B cell (primary cell): ENCODE data around the gene RAD51B. TPM values are rescaled to one million over a fixed set of nuclear protein-coding genes. Genes with fewer than 3 reads are reported as not detected.

Source experiments
- ATAC-seq: fragments of 200-7000 bp; cut with Tn5 transposase; one replicate; pipeline ENCODE4 v1.10.0; 2021; ENCODE audit warnings: low read depth, mild to moderate bottlenecking, moderate number of reproducible peaks, moderate library complexity
- CTCF ChIA-PET: fragments of 350-600 bp; sonication (Branson Sonifier 250); formaldehyde crosslinking; loops from one replicate; lab custom pipeline; 2021; ENCODE audit warnings: antibody characterized with exemption, inconsistent platforms; lab: Charles Lee
- POLR2A ChIA-PET: fragments of 350-600 bp; sonication (Branson Sonifier 250); formaldehyde crosslinking; loops from one replicate; lab custom pipeline; 2021; ENCODE audit warnings: antibody characterized with exemption; lab: Charles Lee
- DNase-seq: peaks from one replicate; pipeline ENCODE4 v3.0.0; 2013
- H2AFZ ChIP-seq: 2 replicates; pipeline ENCODE4 v1.6.1; 2012; ENCODE audit warnings: mild to moderate bottlenecking, low read depth, low read length; ENCODE audit not compliant: insufficient read depth, poor library complexity, severe bottlenecking
- H3K27ac ChIP-seq, 2 donors: 1 replicate in 1 of 2; 2 replicates in 1 of 2; pipeline ENCODE4 v1.5.1; 2012 to 2013; ENCODE audit warnings: low read length in 2 of 2, mild to moderate bottlenecking in 2 of 2, moderate library complexity in 1 of 2
- H3K27me3 ChIP-seq, 4 experiments: fragments of 200-600 bp in 1 of 4; sonication (generic) in 1 of 4; replicated peaks in 1 of 4; 1 replicate in 2 of 4; 2 replicates in 2 of 4; pipeline versions ENCODE4 v1.6.1 to v1.7.0; 2013 to 2016; ENCODE audit warnings: low read length in 3 of 4, mild to moderate bottlenecking in 2 of 4, mixed read lengths in 1 of 4, moderate library complexity in 1 of 4; ENCODE audit not compliant: insufficient read depth in 4 of 4, control insufficient read depth in 3 of 4; ENCODE audit errors: control extremely low read depth in 1 of 4
- H3K36me3 ChIP-seq, 2 experiments: replicated peaks in 1 of 2; 1 replicate in 1 of 2; 2 replicates in 1 of 2; pipeline versions ENCODE4 v1.6.1 to v1.7.1; 2013; ENCODE audit warnings: low read length in 1 of 2; ENCODE audit not compliant: insufficient read depth in 2 of 2, control insufficient read depth in 1 of 2; ENCODE audit errors: control extremely low read depth in 1 of 2, extremely low read depth in 1 of 2
- H3K4me1 ChIP-seq, 2 donors: fragments of 200-600 bp in 1 of 2; sonication (generic) in 1 of 2; 1 replicate in 1 of 2; 2 replicates in 1 of 2; pipeline versions ENCODE4 v1.5.1 to v1.6.1; 2013 to 2017; ENCODE audit warnings: low read length in 2 of 2; ENCODE audit not compliant: control insufficient read depth in 2 of 2, insufficient read depth in 2 of 2
- H3K4me2 ChIP-seq: replicated peaks from 2 replicates; pipeline ENCODE3; 2012; ENCODE audit warnings: mild to moderate bottlenecking, low read depth, low read length; ENCODE audit not compliant: poor library complexity, severe bottlenecking
- H3K4me3 ChIP-seq, 5 experiments: fragments of 200-600 bp in 1 of 5; sonication (generic) in 1 of 5; 1 replicate in 3 of 5; 2 replicates in 2 of 5; pipeline versions ENCODE4 v1.5.1 to v1.7.0; 2011 to 2016; ENCODE audit warnings: low read length in 4 of 5, mild to moderate bottlenecking in 4 of 5, low read depth in 2 of 5, control low read depth in 1 of 5, moderate library complexity in 1 of 5; ENCODE audit not compliant: insufficient read depth in 1 of 5; ENCODE audit errors: control extremely low read depth in 1 of 5, extremely low read depth in 1 of 5
- H3K79me2 ChIP-seq: fragments of 200-600 bp; sonication (generic); one replicate; pipeline ENCODE4 v1.6.0; 2016; ENCODE audit warnings: low read length; ENCODE audit not compliant: control insufficient read depth, insufficient read depth
- H3K9ac ChIP-seq: fragments of 200-600 bp; sonication (generic); 2 replicates; pipeline ENCODE4 v1.6.1; 2017; ENCODE audit warnings: mild to moderate bottlenecking, low read length, moderate library complexity
- H3K9me3 ChIP-seq, 3 donors: one replicate each; pipeline versions ENCODE4 v1.6.1 to v1.7.1; 2013; ENCODE audit warnings: low read length in 2 of 3; ENCODE audit not compliant: control insufficient read depth in 2 of 3, insufficient read depth in 1 of 3; ENCODE audit errors: control extremely low read depth in 1 of 3
- H4K20me1 ChIP-seq: 2 replicates; pipeline ENCODE4 v1.6.0; 2012; ENCODE audit warnings: mild to moderate bottlenecking, low read length; ENCODE audit not compliant: insufficient read depth, control insufficient read depth, poor library complexity, severe bottlenecking
- H3K27ac Mint-ChIP-seq: one replicate; pipeline ENCODE4 v1.8.0; 2021; ENCODE audit warnings: mixed read lengths
- H3K27me3 Mint-ChIP-seq: one replicate; pipeline ENCODE4 v1.8.0; 2021; ENCODE audit warnings: mixed read lengths
- H3K4me1 Mint-ChIP-seq: one replicate; pipeline ENCODE4 v1.8.0; 2021; ENCODE audit warnings: mixed read lengths
- H3K4me3 Mint-ChIP-seq: one replicate; pipeline ENCODE4 v1.8.0; 2021; ENCODE audit warnings: mixed read lengths
- H3K9me3 Mint-ChIP-seq: one replicate; pipeline ENCODE4 v1.8.0; 2022; ENCODE audit warnings: mixed read lengths; ENCODE audit not compliant: insufficient read depth
- EZH2 ChIP-seq: IDR thresholded peaks from 2 replicates; pipeline ENCODE4 v1.6.1; 2012; ENCODE audit warnings: borderline replicate concordance, low read depth, mild to moderate bottlenecking, moderate library complexity, low read length; ENCODE audit not compliant: insufficient read depth, poor library complexity, severe bottlenecking
- WGBS: methylation state at CpG from one replicate; pipeline ENCODE4 v1.1.5; 2013; ENCODE audit warnings: missing lambda C conversion rate; ENCODE audit not compliant: insufficient coverage; 5-methylcytosine and 5-hydroxymethylcytosine counted together
- intact Hi-C: fragments of 100-400 bp; cut with micrococcal nuclease; formaldehyde crosslinking; loops from one replicate; pipeline ENCODE4 v1.10.0; 2022
- polyA plus RNA-seq: library from polyadenylated mRNA; depleted of rRNA; stranded (reverse); fragments of >200 nt; gene quantifications from 2 replicates; pipeline ENCODE4 v1.2.3, GENCODE V29; 2012
- total RNA-seq, 2 donors: library from RNA; stranded (reverse); fragments of 120-200 nt in 1 of 2; gene quantifications; 1 replicate in 1 of 2; 2 replicates in 1 of 2; pipeline versions ENCODE4 v1.2.3 to v1.2.4, GENCODE V29; 2013 to 2022
- TF ChIP-seq, protein P1 (sequence below): fragments of 200-600 bp; IDR thresholded peaks from one replicate; pipeline ENCODE4 v1.8.0; 2022; ENCODE audit warnings: antibody characterized with exemption, mild to moderate bottlenecking

The RAD51B gene
- total and polyA plus RNA-seq, 2 donors (not counting 1 experiment from before 2014, with no cell fraction given) = 6.5 to 60.6 TPM

DNA sequence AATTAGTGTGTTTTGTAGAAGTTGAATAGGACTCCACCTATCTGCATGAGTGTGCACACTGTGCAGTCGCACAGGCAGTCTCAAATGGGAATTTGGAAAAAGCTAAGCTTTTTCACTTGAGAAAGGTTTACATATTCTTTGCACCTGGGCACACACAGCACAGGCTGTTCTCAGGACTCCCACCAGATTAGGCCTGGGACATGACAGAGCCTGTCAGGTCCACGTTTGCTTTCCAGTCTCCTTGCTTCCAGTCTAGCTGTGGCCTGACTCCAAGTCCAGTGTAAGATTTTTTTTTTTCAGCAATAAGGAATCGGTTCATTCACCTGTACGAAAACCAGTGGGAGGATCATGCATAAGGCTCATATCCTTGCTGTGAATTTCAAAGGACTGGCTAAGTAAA, 792.0 kb downstream of the RAD51B start:
- Histone ChIP-seq H4K20me1 (no peaks in the 10 kb centered on the region), H3K9me3 (peaks cover under 1 to 23% (median 21%) of the 10 kb centered on the region in 3 donors), H3K36me3 (no peaks in the 10 kb centered on the region), H3K27me3 (no peaks in the 10 kb centered on the region), H3K4me2 (no peak overlapping the region), H3K79me2 (no peaks in the 10 kb centered on the region), H3K27ac (no peak overlapping the region), H2AFZ (no peak overlapping the region), H3K9ac (no peak overlapping the region), H3K4me3 (no peak overlapping the region), H3K4me1 (peaks cover 17 to 21% of the 10 kb centered on the region in 2 donors)
- TF ChIP-seq EZH2 = no peak
- TF ChIP-seq, protein P1, sequence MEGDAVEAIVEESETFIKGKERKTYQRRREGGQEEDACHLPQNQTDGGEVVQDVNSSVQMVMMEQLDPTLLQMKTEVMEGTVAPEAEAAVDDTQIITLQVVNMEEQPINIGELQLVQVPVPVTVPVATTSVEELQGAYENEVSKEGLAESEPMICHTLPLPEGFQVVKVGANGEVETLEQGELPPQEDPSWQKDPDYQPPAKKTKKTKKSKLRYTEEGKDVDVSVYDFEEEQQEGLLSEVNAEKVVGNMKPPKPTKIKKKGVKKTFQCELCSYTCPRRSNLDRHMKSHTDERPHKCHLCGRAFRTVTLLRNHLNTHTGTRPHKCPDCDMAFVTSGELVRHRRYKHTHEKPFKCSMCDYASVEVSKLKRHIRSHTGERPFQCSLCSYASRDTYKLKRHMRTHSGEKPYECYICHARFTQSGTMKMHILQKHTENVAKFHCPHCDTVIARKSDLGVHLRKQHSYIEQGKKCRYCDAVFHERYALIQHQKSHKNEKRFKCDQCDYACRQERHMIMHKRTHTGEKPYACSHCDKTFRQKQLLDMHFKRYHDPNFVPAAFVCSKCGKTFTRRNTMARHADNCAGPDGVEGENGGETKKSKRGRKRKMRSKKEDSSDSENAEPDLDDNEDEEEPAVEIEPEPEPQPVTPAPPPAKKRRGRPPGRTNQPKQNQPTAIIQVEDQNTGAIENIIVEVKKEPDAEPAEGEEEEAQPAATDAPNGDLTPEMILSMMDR = no peak
- WGBS = 100% methylated on average over 1 of the region's 4 CpGs
- Mint-ChIP-seq H3K27ac (no peak overlapping the region), H3K9me3 (peaks cover 10% of the 10 kb centered on the region), H3K4me3 (no peak overlapping the region), H3K27me3 (no peaks in the 10 kb centered on the region), H3K4me1 (peaks cover 1% of the 10 kb centered on the region)
- ATAC-seq = no peak
- ChIA-PET POLR2A (no interaction called here), CTCF (interaction anchor here (0.6 to 1.3 kb wide), 3 partner anchors 10 to 127 kb away, joined by 3 to 4 read pairs (median 3); no protein-coding TSS in a partner anchor)
- no peak for DNase-seq
- intact Hi-C loops = no loop called here

DNA sequence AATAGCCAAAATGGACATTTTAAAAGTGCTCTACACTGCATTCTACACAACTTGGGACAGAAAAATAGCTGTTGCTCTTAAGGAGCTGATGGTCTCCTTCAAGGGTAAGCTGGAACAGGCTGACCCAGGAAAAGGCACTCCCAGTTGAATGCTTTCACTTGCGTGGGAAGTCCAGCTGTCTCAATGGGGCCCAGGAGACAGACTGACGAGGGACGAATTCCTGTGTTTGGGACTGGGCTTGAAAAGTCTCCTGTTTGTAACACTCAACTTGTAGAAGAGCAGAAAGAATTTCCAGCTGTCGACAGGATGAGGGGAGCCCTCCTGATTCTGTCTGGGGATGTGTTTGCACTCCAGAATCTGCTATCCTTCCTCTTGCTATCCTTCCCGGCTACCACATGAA, 792.5 kb downstream of the RAD51B start:
- Histone ChIP-seq H3K9me3 (peaks cover 2 to 27% (median 21%) of the 10 kb centered on the region in 3 donors), H2AFZ (no peak overlapping the region), H3K9ac (no peak overlapping the region), H3K4me2 (no peak overlapping the region), H4K20me1 (no peaks in the 10 kb centered on the region), H3K36me3 (no peaks in the 10 kb centered on the region), H3K79me2 (no peaks in the 10 kb centered on the region), H3K4me1 (peaks cover 16 to 20% of the 10 kb centered on the region in 2 donors), H3K4me3 (no peak overlapping the region), H3K27ac (no peak overlapping the region), H3K27me3 (no peaks in the 10 kb centered on the region)
- no peak for ATAC-seq
- H3K4me3 Mint-ChIP-seq = no peak overlapping the region
- H3K4me1 Mint-ChIP-seq = peaks cover 1% of the 10 kb centered on the region
- CTCF ChIA-PET = interaction anchor here (1.3 kb wide), 2 partner anchors 10 to 16 kb away, joined by 3 to 4 read pairs; no protein-coding TSS in a partner anchor
- no peak for DNase-seq
- TF ChIP-seq, protein P1 = no peak
- TF ChIP-seq EZH2 = no peak
- POLR2A ChIA-PET = no interaction called here
- no peaks in the 10 kb centered on the region for H3K27me3 Mint-ChIP-seq
- peaks cover 14% of the 10 kb centered on the region for H3K9me3 Mint-ChIP-seq
- H3K27ac Mint-ChIP-seq = no peak overlapping the region
- intact Hi-C loops = no loop called here
- 97% methylated on average over 4 of the region's 5 CpGs for WGBS
